Hepatocyte (in vitro differentiated cells): ENCODE data around the gene OTULIN.

Experiments used
- CTCF ChIP-seq: fragments of 200-600 bp; sonication (generic); IDR thresholded peaks from 2 replicates; pipeline ENCODE4 v1.5.1; 2016; ENCODE audit warnings: antibody characterized with exemption, mild to moderate bottlenecking; ENCODE audit not compliant: poor library complexity
- EZH2 ChIP-seq: fragments of 200-600 bp; sonication (generic); IDR thresholded peaks from 2 replicates; pipeline ENCODE4 v1.6.1; 2016; ENCODE audit warnings: antibody characterized with exemption, mild to moderate bottlenecking, borderline replicate concordance
- EZH2phosphoT487 ChIP-seq: fragments of 200-600 bp; sonication (generic); IDR thresholded peaks from one replicate; pipeline ENCODE4 v1.6.1; 2018; ENCODE audit warnings: antibody characterized with exemption, mild to moderate bottlenecking, low read depth, moderate library complexity; ENCODE audit not compliant: unreplicated experiment, severe bottlenecking

GRCh38 chr5:14733661-14734060 is 69.1 kb downstream of the OTULIN start:
- no peak for TF ChIP-seq CTCF
- TF ChIP-seq EZH2: no peak
- TF ChIP-seq EZH2phosphoT487: no peak
